GM18499 (cell line): ENCODE measurements around the gene C11orf52.

Experiments
- ATAC-seq: cut with Tn5 transposase; IDR thresholded peaks from one replicate; pipeline ENCODE4 v1.9.1; 2021; ENCODE audit warnings: moderate number of reproducible peaks; ENCODE audit not compliant: insufficient read depth, unreplicated experiment

C11orf52 gene

GRCh38 chr11:111969344-111969743 is 50.6 kb downstream of the C11orf52 start:
- no peak for ATAC-seq

DNA sequence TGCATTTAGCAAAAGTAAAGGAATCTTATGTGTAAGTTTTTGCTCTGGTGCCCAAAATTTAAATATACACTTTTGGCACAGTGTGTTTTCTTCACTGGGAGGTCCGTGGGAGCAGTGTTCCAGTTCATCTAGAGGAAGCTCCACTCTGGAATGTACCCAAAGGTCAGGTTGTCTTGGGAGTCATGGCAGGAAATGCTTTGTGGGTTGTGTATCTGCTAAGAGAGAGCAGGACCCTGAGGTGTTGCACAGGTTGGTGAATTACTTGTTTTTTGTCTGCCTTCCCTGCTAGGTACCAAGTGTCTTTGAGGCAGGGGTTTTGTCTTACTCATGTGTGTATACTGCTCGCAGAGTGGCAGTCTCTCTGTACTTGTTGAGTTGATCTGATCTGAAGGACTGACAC is 55.7 kb downstream of the C11orf52 start:
- ATAC-seq: no peak

GRCh38 chr11:111975076-111975806 is 56.5 kb downstream of the C11orf52 start:
- ATAC-seq: no peak

DNA sequence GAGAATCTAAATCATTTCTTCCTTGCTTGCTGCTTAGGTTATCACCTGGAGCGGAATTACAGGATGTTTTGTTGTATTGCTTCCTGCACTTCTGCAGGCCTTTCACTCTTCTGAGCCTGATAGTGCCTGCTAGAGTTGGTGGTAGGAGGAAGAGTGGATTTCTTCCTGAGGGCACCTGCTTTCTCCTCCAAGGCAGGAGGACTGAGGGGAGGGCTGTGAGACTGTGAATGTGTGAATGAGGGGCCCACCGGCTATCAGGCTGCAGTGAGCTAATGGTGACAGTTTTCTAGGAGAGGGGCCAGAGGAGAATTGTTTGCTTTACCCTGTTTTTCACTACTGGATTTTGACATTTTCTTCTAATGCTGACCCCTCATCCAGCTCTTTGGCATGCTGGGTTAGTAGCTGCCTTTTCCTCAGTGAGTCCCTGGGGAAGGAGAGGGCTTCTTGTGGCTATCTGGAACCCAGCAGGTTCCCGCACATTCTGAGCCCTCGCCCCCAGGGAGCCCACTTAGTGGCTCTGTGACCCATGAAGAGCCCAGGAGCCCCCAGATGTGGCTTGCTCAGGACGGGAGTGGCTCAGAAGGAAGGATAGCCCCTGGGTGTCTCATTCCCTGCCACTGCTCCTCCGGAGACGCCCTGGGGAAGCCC is 57.5 kb downstream of the C11orf52 start:
- ATAC-seq: no peak
